GM18868 (cell line): ENCODE measurements around the gene C16orf96.

Source experiments
- ATAC-seq: cut with Tn5 transposase; IDR thresholded peaks from one replicate; pipeline ENCODE4 v1.9.1; 2021; ENCODE audit warnings: mild to moderate bottlenecking, moderate library complexity; ENCODE audit not compliant: unreplicated experiment

C16orf96 gene

GRCh38 chr16:4641306-4641687, 85.2 kb downstream of the C16orf96 start:
- ATAC-seq, result no peak

- ATAC-seq, result no peak
These were observed 85.8 kb downstream of the C16orf96 start for GRCh38 chr16:4641895-4642294.

- no peak for ATAC-seq
These were observed 90.9 kb downstream of the C16orf96 start for GRCh38 chr16:4646773-4647643.

- no peak for ATAC-seq
These were observed 91.5 kb downstream of the C16orf96 start for GRCh38 chr16:4647644-4647980.

- no peak for ATAC-seq
These were observed 92.8 kb downstream of the C16orf96 start for GRCh38 chr16:4648917-4649316.

- ATAC-seq, result no peak
These were observed 93.8 kb downstream of the C16orf96 start for GRCh38 chr16:4649744-4650442.
